ENCODE measurements around the gene HSD17B2.

HSD17B2 gene

DNA sequence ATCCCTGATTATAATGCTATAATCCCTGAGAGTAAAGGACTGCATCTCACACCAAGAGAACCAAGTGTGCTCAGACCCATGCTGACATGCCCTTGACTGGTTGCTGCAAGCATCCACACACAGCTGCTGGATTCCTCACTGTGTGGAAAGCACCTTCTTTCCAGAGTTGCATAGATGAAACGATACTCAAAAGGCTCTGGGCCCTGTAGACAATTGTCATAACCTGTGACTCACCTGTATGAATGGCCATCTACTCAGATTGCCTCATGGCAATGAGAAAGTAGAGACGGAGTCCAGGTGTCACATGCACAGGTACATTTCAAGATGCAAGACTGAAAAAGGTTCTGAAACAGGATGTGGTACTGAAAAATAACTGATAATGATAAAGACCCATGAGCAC is 76.9 kb downstream of the HSD17B2 start:
- ChIA-PET CTCF (no interaction called here), POLR2A (no interaction called here)
- DNase-seq (ENCODE audit: extremely low spot score) = no peak
- TF ChIP-seq ARNT (IDR thresholded peaks at IDR 0.05) (no peak), FOXM1 (IDR thresholded peaks at IDR 0.05; ENCODE audit: borderline replicate concordance) (no peak), HDGF (IDR thresholded peaks at IDR 0.05; ENCODE audit: borderline replicate concordance) (no peak), ZNF384 (IDR thresholded peaks at IDR 0.05) (no peak), PKNOX1 (IDR thresholded peaks at IDR 0.05) (no peak), FOXA1 (IDR thresholded peaks at IDR 0.05) (no peak), NFRKB (IDR thresholded peaks at IDR 0.05) (no peak), LEF1 (IDR thresholded peaks at IDR 0.05; ENCODE audit: borderline replicate concordance) (no peak), TARDBP (IDR thresholded peaks at IDR 0.05) (no peak), L3MBTL2 (conservative IDR thresholded peaks at IDR 0.05) (no peak), ELF4 (IDR thresholded peaks at IDR 0.05) (no peak), FOXK2 (IDR thresholded peaks at IDR 0.05) (no peak), SUZ12 (IDR thresholded peaks at IDR 0.05) (no peak), SP1 (IDR thresholded peaks at IDR 0.05) (no peak)

GRCh38 chr16:82113741-82114140 is 78.7 kb downstream of the HSD17B2 start:
- POLR2A ChIA-PET = no interaction called here

GRCh38 chr16:82116535-82116934 is 81.5 kb downstream of the HSD17B2 start:
- ChIA-PET CTCF (no interaction called here), POLR2A (no interaction called here)
- no peak for DNase-seq (ENCODE audit: extremely low spot score)
- TF ChIP-seq LEF1 (IDR thresholded peaks at IDR 0.05; ENCODE audit: borderline replicate concordance) (no peak), ZNF384 (IDR thresholded peaks at IDR 0.05) (no peak), NFRKB (IDR thresholded peaks at IDR 0.05) (no peak), L3MBTL2 (conservative IDR thresholded peaks at IDR 0.05) (no peak), FOXM1 (IDR thresholded peaks at IDR 0.05; ENCODE audit: borderline replicate concordance) (no peak), ARNT (IDR thresholded peaks at IDR 0.05) (no peak), BHLHE40 (IDR thresholded peaks at IDR 0.05; ENCODE audit: borderline replicate concordance) (no peak), FOXA1 (IDR thresholded peaks at IDR 0.05) (no peak), CTBP1 (IDR thresholded peaks at IDR 0.05; ENCODE audit: borderline replicate concordance) (no peak), SP1 (IDR thresholded peaks at IDR 0.05) (no peak), FOXK2 (IDR thresholded peaks at IDR 0.05) (no peak), TARDBP (IDR thresholded peaks at IDR 0.05) (no peak)

More at GRCh38 chr16:82113741-82114140, 78.7 kb downstream of the HSD17B2 start:
- CTCF ChIA-PET = interaction anchor here (0.6 kb wide), 1 partner anchor 304 kb away, joined by 3 read pairs; no protein-coding TSS in a partner anchor
- DNase-seq (ENCODE audit: extremely low spot score) = no peak
- TF ChIP-seq SP1 (IDR thresholded peaks at IDR 0.05) = no peak
- no peak for TF ChIP-seq PKNOX1 (IDR thresholded peaks at IDR 0.05)
- TF ChIP-seq NFRKB (IDR thresholded peaks at IDR 0.05) = no peak
- no peak for TF ChIP-seq TARDBP (IDR thresholded peaks at IDR 0.05)
- no peak for TF ChIP-seq LEF1 (IDR thresholded peaks at IDR 0.05; ENCODE audit: borderline replicate concordance)
- no peak for TF ChIP-seq ZNF384 (IDR thresholded peaks at IDR 0.05)
- no peak for TF ChIP-seq ELF4 (IDR thresholded peaks at IDR 0.05)
- no peak for TF ChIP-seq BHLHE40 (IDR thresholded peaks at IDR 0.05; ENCODE audit: borderline replicate concordance)
- TF ChIP-seq FOXM1 (IDR thresholded peaks at IDR 0.05; ENCODE audit: borderline replicate concordance) = no peak
- TF ChIP-seq SUZ12 (IDR thresholded peaks at IDR 0.05) = no peak
- no peak for TF ChIP-seq HDGF (IDR thresholded peaks at IDR 0.05; ENCODE audit: borderline replicate concordance)

DNA sequence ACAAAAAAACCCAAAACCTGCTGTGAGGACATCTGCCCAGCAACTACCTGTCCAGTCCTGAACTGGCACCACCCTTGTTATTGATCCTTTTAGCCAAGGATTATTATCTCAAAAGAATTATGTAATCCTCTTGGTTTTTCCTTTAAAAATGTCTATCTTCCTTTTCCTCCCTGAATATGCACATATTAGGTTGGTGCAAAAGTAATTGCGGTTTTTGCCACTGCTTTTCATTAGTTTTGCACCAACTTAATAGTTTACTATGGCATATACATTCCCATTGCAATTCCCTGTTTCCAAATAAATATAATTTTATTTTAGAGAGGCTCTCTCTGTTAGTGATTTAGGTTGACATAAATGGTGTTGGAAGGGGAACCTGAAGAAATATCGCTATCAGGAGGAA is 83.7 kb downstream of the HSD17B2 start:
- TF ChIP-seq FOXM1 (IDR thresholded peaks at IDR 0.05; ENCODE audit: borderline replicate concordance) (no peak), TARDBP (IDR thresholded peaks at IDR 0.05) (no peak), ELF4 (IDR thresholded peaks at IDR 0.05) (peak; percentile 48; the same call in 1 of the 2 replicates), HDGF (IDR thresholded peaks at IDR 0.05; ENCODE audit: borderline replicate concordance) (no peak)
- no peak for DNase-seq (ENCODE audit: extremely low spot score)
- POLR2A ChIA-PET = no interaction called here
- CTCF ChIA-PET = no interaction called here

- ChIA-PET POLR2A (no interaction called here), CTCF (no interaction called here)
- TF ChIP-seq ELF4 (IDR thresholded peaks at IDR 0.05) (no peak), HDGF (IDR thresholded peaks at IDR 0.05; ENCODE audit: borderline replicate concordance) (no peak), FOXK2 (IDR thresholded peaks at IDR 0.05) (no peak), NFRKB (IDR thresholded peaks at IDR 0.05) (no peak), SP1 (IDR thresholded peaks at IDR 0.05) (no peak), ZNF384 (IDR thresholded peaks at IDR 0.05) (no peak)
- DNase-seq (ENCODE audit: extremely low spot score) = no peak
These were observed 84.4 kb downstream of the HSD17B2 start for GRCh38 chr16:82119405-82119804.

DNA sequence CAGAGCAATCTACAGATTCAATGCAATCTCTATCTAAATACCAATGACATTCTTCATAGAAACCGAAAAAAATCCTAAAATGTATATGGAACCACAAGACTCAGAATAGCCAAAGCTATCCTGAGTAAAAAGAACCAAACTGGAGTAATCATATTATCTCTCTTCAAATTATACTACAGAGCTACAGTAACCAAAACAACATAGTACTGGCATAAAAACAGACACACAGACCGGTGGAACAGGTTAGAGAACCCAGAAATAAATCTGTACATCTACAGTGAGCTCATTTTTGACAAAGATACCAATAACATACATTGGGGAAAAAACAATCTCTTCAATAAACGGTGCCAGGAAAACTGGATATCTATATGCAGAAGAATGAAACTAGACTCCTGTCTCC is 89.6 kb downstream of the HSD17B2 start:
- POLR2A ChIA-PET = no interaction called here
- CTCF ChIA-PET = no interaction called here
- TF ChIP-seq FOXM1 (IDR thresholded peaks at IDR 0.05; ENCODE audit: borderline replicate concordance) (no peak), SUZ12 (IDR thresholded peaks at IDR 0.05) (no peak), BHLHE40 (IDR thresholded peaks at IDR 0.05; ENCODE audit: borderline replicate concordance) (no peak), LEF1 (IDR thresholded peaks at IDR 0.05; ENCODE audit: borderline replicate concordance) (no peak), ARNT (IDR thresholded peaks at IDR 0.05) (no peak)

GRCh38 chr16:82129881-82130280 is 94.8 kb downstream of the HSD17B2 start:
- ChIA-PET CTCF (no interaction called here), POLR2A (no interaction called here)
- no peak for DNase-seq (ENCODE audit: extremely low spot score)
- TF ChIP-seq ELF4 (IDR thresholded peaks at IDR 0.05) (no peak), LEF1 (IDR thresholded peaks at IDR 0.05; ENCODE audit: borderline replicate concordance) (no peak), NFRKB (IDR thresholded peaks at IDR 0.05) (no peak), FOXM1 (IDR thresholded peaks at IDR 0.05; ENCODE audit: borderline replicate concordance) (no peak), CTBP1 (IDR thresholded peaks at IDR 0.05; ENCODE audit: borderline replicate concordance) (no peak), PKNOX1 (IDR thresholded peaks at IDR 0.05) (no peak), FOXK2 (IDR thresholded peaks at IDR 0.05) (no peak), FOXA1 (IDR thresholded peaks at IDR 0.05) (no peak), L3MBTL2 (conservative IDR thresholded peaks at IDR 0.05) (no peak), SP1 (IDR thresholded peaks at IDR 0.05) (no peak), TARDBP (IDR thresholded peaks at IDR 0.05) (no peak)

More for the DNA sequence above, 89.6 kb downstream of the HSD17B2 start:
- no peak for DNase-seq (ENCODE audit: extremely low spot score)
